NCI-H2227 treated with DMSO at 0.1 percent for 48 hours (cell line): Measurements from ENCODE around the gene MEGF10.
A peak's percentile ranks its signal among the peaks of the same experiment; 100 is the strongest.
"Not testable (repeated sequence)": the region's sequence is repeated elsewhere in the genome, so short reads cannot be mapped to it uniquely, and the experiment has no call there.

Experiments
- DNase-seq: peaks from one replicate; lab custom pipeline; 2025; lab: John Stamatoyannopoulos, UW

The MEGF10 gene

DNA sequence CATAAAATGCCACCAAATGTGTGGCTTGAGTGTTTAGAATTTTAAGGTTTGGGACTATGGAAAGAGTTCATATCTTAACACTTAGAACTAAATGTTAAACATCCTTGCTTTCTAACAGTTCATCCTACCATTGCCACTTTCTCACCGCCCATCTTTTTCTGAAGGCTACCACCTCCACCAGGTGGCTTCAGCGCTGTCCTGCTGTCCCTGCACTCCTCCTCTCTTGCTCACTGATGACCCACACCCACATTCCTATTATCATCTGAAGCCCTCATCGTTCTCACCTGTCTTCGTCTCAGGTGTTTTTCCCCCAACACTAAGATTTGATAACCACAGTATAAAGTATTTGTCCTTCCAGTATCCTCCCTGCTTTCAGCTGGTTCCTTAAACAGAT lies 7.4 kb downstream of the MEGF10 start:
- no peak for DNase-seq

DNA sequence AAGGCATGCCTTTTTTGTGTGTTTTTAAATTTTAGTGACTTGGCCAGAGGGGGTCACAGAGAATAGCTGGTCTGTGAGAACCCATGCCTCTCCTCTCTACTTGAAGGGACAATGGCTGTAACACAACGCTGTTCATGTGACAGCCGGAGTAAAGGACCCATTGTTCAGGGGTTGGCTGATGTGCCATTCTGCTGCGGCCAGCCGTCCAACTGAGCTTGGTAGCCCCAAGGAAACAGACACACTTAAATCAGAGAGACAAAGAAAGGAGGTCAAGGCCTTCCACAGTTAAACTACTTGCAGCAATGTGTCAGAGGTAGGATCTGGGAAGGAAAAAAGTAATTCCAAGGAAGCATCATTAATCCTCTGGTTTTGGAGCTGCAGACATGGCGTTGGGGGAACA lies 8.1 kb downstream of the MEGF10 start:
- DNase-seq: no peak

DNA sequence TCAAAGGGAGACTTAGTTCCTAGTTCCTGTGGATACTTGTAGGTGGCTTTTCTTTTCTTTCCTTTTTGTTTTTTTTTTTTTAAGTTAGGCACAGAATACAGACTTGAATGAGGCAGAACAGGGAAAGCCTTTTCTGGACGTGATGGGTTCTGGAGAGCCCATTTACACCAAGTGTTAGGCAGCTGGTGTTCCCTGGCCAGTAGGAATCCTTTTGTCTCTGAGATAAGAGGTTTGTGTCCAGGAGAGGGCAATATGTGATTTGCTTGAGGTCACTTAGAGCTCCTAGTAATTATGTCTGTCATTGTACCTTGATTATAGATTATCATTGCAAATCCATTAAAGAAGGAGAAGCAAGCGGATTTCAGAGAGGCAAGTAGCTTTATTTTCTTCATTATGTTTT lies 9.1 kb downstream of the MEGF10 start:
- peak; percentile 33 for DNase-seq

DNA sequence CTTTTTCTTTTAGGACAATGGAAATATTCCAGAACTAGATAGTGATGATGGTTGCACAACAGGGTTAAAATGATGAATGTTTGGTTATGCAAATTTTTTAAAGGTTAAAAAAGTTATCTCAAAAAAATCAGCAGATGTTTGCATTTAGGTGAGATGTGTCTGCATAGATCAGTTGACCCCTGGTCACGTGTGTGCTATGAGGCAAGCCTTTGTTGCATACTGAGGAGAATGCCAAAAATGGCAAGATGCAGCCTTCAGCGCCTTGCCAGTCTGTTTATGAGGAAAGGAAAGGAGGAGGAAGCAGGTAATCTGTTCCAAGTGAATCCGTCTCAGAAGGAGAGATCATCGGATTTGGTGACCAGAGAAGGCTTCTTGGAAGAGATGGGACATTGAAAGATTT lies 11.9 kb downstream of the MEGF10 start:
- DNase-seq: no peak

GRCh38 chr5:127303404-127303803 lies 12.8 kb downstream of the MEGF10 start:
- no peak for DNase-seq

DNA sequence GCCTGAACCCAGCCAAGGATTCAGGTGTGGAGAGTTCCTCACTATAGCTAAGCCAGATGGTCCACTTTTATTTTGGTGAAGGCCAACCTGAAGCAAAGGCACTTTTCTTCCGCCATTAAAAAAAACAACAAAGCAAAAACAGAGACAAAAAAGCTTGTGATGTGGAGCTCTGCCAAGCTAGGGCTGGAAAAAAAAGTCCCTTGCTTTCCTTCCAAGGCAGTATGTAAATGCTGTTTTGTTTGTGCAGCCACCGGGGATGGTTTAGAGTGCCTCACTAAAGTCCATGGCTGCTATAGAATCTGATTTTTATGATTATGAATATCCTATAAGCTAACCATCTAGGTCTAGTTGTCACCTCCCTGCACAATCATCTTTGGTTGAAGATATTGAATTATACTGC lies 14.9 kb downstream of the MEGF10 start:
- no peak for DNase-seq

GRCh38 chr5:127306036-127306435 lies 15.4 kb downstream of the MEGF10 start:
- DNase-seq: no peak

- DNase-seq: no peak
These were observed 16.1 kb downstream of the MEGF10 start for GRCh38 chr5:127306647-127307046.

- no peak for DNase-seq
These were observed 17.3 kb downstream of the MEGF10 start for GRCh38 chr5:127307868-127308267.

DNA sequence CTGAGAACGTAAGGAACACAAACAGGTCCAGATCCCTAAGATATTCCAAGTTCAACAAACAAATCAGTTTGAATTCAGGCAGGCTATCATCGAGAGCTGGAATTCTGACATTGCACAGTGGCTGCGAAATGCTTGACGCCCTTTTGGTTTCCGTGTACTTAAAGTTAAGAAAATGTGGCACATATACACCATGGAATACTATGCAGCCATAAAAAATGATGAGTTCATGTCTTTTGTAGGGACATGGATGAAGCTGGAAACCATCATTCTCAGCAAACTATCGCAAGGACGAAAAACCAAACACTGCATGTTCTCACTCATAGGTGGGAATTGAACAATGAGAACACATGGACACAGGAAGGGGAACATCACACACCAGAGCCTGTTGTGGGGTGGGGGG lies 17.7 kb downstream of the MEGF10 start:
- not testable (repeated sequence) for DNase-seq

GRCh38 chr5:127308945-127309344 lies 18.3 kb downstream of the MEGF10 start:
- DNase-seq: no peak

DNA sequence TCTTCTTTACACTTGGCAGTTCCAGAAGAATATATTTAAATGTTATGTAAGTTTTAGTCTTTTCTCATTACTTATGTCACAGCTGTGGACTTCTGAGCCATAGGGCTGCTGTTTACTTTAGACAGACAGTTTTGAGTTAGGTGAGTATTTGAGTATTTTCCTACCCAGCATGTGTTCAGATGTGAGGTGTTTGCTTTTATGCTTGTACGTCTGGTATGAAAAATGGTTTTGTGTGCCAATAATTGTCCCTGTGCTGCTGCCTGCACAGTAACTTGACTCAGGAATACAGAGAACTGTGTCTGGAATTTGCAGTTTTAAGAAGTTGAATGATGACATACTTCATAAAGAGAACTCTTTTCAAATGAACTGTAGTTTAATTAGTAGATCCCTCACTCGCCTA lies 20.8 kb downstream of the MEGF10 start:
- DNase-seq: no peak

DNA sequence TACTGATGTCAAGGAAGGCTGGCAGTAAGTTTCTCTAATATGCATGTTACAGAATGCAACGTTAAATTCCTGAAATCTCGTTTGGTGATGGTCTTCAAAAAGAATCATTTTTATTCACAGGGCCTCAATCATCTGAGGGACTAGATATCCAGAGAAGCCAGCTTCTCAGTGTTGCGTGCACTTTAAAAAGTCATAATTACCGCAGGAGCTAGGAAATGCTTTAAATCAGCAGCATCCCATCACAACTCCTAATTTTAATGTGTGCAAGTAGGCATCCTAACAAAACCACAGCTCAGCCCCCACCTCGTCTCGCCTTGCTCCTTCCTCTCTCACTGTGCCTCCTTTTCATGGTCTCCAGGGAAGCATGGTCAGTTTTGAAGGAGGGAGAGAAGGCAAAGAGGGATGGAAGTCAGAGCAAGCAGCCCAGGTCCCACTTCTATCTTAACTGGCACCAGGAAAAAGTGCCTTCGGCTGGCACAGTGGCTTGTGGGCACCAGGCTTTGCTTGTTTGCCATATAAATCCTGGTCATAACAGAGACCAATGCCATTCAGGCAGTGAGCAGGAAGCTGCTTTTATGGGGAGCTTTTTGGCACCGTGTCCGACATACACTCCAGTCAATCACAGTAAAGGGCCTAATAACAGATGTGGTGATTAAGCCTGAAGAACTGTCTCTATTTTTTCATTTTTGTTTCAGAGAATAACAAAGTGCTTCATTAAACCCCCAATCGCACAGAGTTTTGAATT lies 21.4 kb downstream of the MEGF10 start:
- DNase-seq: no peak

- DNase-seq: no peak
These were observed 22.8 kb downstream of the MEGF10 start for GRCh38 chr5:127313379-127313778.

DNA sequence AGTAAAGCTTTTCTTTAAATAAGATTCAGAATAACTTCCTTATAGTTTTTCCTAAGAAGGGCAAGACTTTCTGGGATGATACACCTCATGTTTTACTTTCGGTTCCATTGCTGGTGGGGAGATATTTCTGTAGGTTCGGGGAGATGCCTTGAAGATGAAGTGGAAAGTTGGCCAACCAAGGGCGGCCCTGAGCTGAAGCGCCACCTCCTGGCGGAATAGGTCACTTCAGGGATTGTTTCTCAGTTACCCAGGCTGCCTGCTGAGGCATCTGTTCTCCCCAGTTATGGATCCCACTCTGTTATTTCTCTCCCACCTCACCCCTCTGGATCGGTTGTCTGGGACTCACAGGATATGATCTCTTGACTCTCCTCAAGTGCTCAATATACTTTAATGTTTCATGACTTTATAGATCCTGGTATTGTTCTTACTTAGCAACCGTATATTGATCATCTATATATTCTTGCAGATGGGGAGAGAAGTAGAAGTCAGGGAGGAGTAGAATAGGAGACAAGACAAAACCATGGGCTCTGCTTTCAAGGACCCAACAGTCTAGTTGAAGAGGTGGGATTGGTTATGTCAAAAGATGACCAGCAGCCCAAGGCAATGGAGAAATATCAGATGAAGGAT lies 23.4 kb downstream of the MEGF10 start:
- DNase-seq: no peak

GRCh38 chr5:127316011-127316410 lies 25.4 kb downstream of the MEGF10 start:
- no peak for DNase-seq

GRCh38 chr5:127317385-127317784 lies 26.8 kb downstream of the MEGF10 start:
- DNase-seq: not testable (repeated sequence)

DNA sequence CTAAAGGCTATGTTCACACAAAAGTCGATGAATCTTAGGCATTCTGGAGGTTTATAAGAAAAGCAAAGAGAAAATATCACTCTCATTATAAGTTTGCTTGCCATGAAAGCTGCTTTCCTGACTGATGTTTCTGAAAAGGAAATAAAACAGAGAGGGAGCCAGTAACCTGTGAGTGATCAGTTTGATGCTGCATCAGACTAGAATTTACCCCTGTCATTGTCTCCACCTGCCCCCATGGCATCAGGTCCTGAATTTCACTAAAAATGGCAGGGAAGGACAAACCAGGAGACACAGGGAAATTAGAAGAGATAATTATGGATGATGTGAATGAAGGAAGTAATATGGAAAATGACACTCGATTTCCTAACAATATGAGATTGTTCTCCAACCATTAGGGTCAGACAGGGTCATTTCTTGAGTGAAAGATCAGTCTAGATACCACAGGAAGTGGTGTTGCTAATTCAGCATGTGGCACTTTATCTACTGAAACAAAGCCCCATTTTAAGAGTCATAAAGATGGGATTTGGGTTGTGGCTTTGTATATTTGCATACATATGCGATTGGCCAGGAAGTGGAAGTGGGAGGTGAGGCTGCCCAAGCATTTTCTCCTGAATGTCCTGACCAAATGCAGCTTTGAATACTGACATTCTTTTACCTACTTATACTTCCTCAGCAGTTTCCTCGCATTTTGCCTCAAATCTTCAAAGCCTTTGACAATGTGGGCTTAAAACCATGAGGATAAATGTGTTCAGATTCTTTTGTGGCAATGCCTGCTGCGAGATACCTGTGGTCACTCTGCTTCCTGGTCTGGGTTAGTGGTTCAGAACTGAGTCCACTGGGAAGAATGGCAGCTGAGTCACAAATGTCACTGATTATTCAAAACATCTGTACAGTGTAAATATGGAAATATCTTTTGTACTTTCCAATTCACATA lies 29.7 kb downstream of the MEGF10 start:
- no peak for DNase-seq

DNA sequence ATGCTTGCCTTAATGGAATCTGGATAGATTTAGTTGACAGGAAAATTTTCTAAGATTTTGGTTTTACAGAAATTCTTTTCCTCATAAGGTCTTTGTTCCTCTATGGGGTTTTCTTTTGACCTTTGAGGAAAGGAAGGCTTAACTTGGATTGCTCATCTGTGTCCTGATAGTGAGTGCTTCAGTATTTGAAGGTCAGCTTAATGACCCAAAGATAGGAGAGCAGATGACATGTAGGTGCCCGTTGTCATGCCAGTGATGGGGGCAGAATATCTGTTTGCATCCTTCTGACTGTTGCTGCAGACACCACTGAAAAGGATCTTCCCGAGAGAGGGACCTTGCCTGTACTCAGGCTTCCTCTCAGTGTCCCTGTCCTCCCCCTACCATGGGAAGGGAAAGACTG lies 30.9 kb downstream of the MEGF10 start:
- DNase-seq: no peak

DNA sequence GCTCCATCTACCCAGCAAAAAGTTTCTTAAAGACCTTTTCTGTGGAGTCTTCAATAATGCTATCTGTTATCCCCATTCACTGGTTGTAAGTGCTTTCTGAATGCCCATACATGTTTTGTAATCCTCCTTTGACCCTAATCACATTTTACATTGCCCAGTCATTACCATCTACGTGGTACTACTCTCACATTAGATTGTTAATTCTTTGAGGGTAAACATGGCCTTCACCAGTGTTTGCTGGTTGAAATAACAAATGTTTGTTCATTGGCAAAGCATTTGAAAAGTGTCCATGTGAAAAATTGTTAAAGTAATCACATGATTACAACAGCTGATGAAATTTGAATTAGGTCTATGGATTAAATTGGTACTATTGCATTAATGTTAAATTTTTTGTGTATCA lies 31.8 kb downstream of the MEGF10 start:
- DNase-seq: no peak

GRCh38 chr5:127324756-127325155 lies 34.2 kb downstream of the MEGF10 start:
- DNase-seq: no peak

DNA sequence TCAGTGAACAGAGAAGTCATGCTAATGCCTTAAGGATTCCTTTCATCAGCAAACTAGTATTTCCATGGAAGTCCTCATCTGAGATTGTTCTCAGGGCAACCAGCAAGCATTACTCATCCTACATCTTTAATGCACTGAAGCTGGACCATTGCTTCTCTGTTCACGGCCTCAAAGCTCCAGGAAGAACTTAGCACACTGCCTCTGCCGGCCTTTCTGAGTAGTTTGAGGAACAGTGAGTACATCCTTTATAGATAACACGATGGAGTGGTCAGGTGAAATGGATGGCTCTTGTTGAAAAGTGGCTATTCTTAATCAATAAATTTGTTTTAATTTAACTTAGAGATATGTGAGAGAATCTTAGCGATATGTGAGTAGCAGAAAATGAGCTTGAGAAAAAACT lies 35.8 kb downstream of the MEGF10 start:
- no peak for DNase-seq
